NCI-H1048 (cell line): ENCODE data around the gene TMEM147.

Source experiments
- DNase-seq: peaks from one replicate; lab custom pipeline; 2025; lab: John Stamatoyannopoulos, UW

Gene TMEM147, protein sequence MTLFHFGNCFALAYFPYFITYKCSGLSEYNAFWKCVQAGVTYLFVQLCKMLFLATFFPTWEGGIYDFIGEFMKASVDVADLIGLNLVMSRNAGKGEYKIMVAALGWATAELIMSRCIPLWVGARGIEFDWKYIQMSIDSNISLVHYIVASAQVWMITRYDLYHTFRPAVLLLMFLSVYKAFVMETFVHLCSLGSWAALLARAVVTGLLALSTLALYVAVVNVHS

DNA sequence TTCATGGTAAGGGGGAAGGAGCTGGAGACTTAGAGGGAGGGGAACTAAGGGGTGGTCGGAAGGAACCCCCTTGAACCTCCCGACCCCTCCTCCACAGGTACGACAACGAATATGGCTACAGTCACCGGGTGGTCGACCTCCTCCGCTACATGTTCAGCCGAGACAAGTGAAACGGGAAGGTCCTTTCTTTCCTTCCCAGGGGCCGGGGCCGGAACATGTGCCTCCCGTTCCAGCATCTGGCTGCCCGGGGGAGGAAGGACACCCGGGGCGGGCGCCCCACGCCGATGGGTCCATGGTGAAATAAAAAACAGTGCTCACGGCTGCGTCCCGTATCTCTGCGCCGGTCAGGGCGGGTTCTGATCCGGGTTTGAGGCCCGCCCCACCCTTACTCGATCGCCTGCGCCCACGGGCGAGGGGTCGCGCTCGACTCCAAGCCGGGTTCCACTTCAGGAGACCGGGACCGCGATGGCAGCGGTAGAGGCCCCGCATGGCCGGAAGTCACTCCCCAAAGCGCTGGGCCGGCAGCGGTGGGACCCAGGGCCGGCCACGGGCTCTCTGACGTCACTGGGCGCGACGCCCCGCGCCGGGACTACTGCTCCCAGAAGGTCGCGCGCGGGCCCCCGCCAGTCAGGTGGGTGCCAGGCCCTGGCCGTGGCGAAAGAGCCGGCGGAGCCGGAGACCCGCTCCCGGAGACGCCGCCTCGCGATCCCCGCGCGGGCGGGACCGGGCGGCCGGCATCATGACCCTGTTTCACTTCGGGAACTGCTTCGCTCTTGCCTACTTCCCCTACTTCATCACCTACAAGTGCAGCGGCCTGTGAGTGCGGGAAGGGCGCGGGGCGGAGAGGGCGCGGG is at the start of gene TMEM147:
TSS of gene TMEM147 (plus strand) at position 626 of the 854 bp plus-strand sequence. CDS start at position 740, 114 bp downstream.
- peak; percentile 49 for DNase-seq

DNA sequence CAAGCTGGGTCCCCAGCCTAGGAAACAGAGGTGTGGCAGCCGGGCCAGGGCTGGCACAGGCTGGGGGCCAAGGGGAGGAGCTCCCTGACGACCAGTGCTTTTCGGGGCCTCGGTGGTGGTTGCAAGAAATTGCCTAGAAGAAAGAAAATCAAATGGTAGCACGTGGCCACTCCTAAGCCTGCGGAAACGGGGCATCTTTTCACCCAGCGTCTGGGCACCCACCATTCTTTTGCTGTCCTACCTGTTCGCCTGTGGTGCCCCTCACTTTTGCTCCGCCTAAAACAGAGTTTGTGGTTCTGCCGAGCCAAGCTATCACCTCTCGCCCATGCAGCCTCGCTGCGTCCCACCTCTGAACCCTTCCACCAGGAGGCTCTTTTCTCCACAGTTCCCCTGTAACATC is 48.0 kb upstream of the TMEM147 start:
- no peak for DNase-seq

DNA sequence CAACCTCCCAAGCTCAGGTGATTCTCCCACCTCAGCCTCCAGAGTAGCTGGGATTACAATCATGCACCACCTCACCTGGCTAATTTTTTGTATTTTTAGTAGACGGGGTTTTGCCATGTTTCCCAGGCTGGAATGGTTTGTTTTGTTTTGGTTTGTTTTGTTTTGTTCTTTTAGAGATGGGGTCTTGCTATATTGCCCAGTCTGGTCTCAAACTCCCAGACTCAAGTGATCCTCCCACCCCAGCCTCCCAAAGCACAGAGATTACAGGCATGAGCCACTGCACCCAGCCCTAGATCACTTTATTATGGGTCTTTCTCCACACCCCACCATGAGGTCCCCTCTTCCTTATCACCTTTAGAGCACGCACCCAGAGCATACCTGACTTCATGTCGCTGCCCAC is 47.2 kb upstream of the TMEM147 start:
- DNase-seq, result no peak

DNA sequence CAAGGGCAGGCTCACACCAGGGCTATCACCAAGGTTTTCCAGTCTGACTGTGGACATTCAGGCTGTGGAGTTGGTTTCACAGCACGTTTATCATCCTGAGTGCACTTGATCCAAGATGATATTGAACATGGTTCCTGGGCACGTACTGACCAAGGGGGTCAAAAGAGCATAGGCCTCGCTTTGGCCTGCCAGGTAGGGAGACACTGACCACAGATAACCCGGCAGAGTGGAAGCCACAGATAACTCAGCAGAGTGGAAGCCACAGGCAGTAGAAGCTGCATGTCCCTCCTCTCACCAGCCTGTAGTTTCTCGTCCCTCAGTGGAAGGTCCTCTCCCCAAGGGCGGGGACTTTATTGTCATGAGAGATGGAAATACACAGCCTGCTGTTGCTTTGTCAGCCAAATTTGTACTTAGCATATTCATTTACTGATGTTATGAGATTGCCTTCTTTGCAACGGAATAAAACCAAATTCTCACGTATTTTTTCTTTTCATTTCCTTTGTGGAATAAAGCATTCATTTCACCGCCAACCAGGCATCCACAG is 46.4 kb upstream of the TMEM147 start:
- DNase-seq, result no peak

DNA sequence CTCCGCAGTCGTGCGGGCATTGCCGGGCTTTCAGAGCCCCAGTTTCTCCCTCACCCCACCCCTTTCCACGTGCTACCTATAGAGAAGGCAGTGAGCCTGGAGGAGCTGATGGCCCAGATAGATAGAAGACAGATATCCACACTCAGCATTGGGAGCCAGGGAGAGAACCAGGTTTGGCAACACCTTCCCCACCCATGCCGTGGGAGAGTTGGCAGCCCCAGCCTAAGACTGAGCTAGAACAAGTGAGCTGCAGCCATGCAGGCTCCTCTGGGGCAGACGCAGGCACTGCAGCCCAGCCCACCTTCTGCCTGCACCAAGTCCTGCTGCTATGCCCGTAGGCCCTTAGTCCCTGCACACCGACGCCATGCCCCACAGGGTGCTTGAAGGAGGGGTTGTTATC is 44.8 kb upstream of the TMEM147 start:
- DNase-seq, result no peak

DNA sequence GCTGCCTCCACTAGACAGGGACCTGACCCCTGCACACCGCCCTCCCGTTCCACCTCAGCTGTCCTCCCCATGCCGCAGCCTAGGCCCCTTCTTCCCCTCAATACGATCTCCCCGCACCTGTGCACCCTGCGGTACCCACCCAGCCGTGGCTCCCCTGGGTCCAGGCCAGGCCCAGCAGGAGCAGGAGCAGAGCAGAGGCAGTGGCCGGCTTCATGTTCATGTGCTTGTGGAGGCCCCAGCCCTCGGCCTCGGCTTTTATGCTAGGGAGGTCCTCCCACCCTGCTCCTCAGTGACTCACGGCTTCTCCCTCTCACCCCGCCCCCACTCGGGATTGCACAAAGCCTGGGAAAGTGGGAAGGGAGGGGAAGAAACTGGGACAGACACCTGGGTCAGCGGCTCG is 43.7 kb upstream of the TMEM147 start:
- DNase-seq, result no peak

DNA sequence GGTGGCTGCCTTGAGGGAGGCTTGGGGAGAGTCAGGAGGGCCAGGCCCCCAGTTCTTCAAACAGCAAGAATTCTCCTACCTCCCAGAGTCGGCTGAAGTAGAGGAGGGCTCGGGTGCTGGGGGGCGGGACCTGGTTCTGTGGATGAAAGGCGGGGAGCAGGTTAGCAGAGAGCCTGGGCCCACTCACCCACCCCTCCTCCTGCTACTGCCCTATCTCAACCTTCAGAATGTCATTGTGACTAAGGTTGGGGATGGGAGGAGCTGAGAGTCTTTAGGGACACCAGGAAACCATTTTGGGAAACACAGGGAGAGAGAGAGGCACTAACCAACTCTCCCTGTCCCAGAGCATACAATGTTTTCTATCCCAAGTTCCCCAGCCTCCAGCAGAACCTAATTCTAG is 42.7 kb upstream of the TMEM147 start:
- no peak for DNase-seq

DNA sequence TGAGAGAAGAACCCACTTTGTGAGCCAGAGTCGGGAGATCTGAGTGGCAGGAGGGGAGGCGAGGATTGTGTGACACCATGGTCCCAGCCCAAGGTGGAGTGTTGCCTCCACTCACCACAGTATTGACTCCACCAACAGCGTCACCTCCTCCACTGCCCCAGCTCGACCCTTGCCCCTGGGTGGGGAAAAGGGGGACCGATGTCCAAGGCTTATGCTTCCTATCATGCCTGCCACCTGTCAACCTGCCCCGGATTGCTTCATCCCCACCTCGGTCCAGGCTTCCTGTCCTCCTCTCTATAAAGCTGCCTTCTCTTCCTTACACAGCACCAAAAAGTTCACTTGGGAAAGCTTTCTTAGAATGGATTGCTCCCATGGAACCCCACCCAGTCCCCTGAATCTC is 39.4 kb upstream of the TMEM147 start:
- DNase-seq, result no peak

DNA sequence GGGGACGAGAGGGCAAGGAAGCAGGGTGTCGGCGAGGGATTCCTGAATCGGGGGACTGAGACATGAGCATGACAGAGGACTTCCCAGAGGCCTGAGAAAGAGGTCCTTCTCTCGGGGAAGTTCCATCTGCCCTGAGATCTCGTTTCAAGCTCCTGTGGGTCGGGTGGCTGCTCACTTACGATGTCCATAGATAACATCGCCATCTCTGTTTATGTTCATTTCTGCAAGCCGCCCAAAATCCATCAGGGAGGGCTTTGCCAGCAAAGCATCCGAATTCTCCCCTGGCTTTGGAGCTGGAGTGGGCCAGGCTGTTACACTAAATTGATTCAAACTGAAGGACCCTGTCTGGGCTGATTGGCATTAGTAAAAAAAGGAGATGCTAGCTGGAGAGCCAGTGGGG is 37.9 kb upstream of the TMEM147 start:
- no peak for DNase-seq

DNA sequence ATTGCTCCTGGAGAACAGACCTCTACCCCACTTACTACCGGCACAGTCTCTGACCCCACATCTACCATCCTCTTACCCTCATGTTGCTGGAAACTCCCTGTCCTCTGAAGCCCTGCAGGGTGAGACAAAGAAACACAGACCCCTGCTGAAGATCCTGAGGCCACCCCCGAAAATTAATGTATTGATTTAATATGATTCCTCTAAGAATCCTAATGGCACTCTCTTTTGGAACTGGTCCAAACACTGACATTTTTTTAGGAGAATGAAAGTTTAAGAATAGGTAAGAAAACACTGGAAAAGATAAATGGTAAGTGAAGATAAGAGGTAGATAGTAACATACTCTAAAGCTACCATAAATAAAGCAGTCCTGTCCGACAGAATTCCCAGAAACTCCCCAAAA is 37.3 kb upstream of the TMEM147 start:
- DNase-seq, result no peak

DNA sequence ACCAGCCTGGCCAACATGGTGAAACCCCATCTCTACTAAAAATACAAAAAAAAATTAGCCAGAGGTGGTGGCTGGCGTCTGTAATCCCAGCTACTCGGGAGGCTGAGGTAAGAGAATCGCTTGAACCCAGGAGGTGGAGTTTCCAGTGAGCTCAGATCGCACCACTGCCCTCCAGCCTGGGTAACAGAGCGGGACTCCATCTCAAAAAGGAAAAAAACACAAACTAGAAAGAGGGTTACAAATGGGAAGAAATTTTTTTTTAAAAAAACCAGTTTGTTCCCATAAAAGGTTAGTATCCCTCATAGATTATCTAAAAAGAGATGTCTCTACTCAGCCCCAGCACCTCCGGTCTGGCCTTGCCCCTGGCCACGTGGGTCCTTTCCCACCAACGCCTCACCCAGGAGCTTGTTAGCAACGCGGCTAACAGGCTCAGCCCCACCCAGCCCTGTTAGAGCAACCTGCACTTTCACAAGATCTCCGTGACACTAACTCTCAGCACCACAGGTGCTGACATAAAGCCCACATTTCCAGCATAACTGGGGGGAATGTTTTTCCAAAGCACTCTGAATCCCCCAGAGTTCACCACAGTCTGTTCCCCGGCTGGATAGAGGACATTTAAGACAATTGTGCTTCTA is 36.3 kb upstream of the TMEM147 start:
- DNase-seq, result no peak

DNA sequence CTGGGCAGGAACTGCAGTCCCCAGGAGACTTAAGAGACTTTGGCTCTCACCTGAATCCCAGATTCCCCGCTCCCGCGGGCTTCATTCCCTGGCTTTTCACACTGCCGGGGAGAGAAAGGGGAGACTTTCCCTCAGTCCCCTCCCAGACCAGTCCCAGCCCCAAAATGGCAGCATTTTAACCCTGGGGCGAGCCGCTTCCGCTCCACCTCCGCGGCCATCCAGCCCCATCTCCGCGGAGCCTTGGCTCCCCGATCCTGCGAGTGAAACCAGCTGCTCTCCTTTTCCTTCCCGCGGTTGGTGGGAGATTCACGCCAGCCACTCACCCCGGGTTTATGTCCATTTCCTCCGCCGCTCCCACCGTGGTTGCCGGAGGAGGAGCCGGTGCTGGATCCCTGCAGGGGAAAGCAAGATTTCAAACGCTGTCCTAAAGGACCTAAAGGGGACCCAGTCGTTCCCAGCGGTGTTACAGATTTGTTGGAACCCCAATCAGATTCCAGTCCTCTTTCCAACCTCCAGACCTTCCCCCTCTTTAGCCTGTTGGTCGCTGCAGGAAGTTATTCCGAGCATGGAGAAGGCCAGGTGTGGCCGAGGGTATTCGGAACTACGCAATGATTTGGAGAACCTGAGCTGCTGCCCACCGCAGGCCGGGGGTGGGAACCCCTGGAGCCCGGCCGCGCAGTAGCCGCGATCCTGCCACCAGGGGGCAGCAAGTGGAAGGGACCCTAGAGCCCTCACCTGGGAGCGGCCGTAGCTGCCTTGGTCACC is 35.4 kb upstream of the TMEM147 start:
- no peak for DNase-seq

DNA sequence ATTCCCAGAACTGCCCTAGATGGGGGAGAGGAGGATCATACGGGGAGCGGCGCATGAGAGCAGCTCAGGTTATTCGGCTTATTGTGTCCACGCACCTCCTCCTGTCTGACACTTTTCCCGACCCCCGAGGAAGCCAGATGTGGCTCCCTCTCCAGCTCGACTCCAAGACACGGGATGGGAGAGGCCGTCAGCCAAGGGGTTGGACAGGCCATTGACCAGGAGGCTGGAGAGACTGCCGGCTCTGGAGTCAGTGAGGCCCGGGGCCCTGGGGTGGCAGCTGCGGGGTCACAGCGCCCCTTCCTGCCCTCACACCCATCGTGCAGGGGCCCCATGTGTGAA is 34.8 kb upstream of the TMEM147 start:
- DNase-seq, result no peak

DNA sequence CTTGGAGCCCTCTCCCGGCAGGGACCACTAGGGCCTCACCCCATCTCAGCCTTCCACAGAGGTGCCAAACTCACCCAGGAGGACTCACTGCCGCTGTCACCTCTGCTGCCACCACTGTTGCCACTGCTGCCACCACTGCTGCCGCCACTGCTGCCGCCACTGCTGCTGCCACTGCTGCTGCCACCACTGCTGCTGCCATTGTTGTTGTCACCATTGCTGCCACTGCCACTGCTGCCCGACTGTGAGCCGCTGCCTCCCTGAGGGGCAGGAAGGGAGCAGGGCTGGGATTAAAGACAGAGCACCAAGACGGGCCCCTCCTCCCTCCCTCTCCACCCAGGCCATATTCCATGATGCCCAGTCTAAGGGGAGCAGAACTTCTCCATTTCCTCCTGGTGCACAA is 34.1 kb upstream of the TMEM147 start:
- DNase-seq, result no peak

DNA sequence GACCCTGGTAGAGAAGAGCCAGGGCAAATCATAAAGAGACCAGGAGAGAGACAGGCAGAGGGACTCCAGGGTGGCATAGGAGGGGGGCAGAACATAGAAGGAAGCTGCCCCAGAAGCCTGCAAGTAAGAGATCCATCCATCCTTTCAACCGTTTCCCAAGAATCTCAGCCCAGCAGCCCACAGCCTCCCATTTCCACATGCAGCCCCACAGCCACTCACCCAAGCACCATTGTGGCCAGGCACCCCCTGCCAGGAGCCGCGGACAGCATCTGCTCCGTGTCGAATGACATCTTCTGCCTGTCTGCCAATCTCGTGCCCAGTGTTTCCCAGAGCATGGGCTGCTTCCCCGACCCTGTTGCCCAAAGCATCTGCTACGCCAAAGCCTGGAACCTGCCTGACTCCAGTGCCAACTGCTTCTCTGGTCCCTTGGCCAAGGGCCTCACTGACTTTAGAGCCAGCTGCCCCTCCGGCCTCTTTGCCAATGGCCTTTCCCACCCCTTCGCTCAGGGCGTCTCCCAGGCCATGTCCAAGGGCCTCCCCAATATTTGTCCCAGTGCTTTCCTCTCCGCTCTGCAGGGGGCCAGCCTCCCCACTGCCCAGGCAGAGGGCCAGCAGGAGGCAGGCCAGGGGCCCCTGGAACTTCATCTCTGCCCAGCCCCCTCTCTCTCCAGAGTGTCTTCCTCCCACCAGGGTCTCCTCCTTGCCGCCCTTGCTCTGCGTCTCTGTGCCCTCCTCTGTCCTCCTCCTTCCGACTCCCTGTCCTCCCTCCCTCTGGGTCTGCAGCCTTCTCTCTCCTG is 32.4 kb upstream of the TMEM147 start:
- DNase-seq, result no peak

DNA sequence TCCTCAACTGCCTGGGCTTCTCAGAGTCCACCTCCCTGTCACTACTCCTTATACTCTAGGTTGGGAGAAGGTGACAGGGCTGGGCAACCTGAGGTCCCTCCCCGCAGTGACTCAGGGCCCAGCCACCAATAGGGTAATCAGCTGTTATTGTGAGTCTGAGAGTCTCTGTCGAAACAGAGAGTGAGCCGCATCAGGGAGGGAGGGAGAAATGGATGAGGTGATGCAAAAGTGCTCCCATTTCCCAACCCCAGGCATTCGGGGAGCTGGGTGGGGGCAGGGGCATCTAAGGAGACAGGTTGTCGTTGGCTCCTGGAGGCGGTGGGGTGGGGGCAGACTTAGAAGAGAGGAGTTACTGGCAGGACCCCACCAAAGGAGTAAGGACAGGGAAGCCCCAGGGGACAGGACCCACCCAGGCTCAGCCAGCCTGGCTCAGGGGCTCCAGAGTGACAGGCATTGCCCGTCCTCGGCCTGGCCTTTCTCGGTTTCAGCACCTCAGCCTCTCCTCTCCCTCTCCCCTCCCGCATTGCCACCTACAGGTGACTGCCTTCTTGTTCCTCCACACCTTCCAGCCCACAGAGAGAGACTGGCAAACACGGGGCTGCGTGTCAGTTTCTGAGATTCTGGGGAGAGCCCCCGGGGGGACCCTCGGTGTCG is 31.7 kb upstream of the TMEM147 start, which contains the start of gene DMKN:
TSS of gene DMKN (minus strand) at position 22 of the 654 bp plus-strand sequence. CDS start 174 bp downstream, outside the sequence.
- DNase-seq, result no peak

DNA sequence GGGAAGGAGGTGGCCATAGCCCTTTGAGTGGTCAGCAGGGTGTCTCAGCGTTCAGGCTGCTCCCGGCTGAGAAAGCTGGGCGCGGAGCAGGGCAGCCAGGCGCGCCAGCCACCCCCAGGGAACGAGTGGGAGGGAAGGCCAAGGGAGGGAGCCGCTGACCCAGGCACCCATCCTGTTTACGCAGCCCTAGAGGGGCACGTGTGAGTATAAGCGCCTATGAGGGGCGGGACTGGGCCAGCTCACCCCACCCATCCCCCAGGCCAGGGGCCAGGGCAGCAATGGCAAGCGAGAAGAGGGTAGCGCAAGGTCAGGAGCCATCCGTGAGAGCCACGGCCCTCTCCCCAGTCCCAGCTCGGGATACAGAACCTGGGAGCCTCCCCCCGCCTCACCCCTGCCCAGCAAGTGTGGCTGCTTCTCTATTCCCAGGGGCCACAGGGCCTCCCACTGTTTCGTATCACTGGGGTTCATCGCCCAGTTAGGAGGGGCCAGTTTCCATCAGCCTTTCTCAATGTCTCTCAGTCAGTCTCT is 31.1 kb upstream of the TMEM147 start:
- DNase-seq, result no peak

DNA sequence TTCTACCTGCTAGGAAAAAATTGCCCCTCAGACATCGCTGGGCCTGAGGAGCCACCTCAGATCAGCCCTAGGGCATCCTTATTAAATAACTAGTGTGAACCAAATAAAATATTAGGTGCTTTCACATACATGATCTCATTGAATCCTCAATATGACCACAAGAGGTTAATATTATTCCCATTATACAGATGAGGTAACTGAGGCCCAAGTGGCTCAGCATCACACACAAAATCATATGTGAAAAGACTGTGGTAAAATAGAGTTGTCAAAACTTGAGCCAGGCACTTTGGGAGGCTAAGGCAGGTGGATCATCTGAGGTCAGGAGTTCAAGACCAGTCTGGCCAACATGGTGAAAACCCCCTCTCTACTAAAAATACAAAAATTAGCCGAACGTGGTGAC is 29.1 kb upstream of the TMEM147 start:
- DNase-seq, result no peak

DNA sequence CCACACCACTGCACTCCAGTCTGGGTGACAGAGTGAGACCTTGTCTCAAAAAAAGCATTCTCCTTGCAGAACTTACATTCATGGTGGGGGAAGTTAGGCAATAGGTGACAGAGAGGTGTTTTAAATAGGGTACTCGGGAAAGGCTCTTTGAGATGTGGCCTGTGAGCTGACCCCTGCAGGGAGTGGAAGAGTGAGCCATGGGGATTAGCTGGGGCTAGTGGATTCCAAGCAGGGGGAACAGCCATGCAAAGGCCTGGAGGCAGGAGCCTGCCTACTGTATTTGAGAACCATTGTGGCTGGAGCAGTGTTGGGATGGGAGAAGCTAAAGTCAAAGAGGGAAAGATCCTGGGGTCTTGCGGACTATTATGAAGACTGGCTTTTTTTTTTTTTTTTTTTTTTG is 28.1 kb upstream of the TMEM147 start:
- no peak for DNase-seq

DNA sequence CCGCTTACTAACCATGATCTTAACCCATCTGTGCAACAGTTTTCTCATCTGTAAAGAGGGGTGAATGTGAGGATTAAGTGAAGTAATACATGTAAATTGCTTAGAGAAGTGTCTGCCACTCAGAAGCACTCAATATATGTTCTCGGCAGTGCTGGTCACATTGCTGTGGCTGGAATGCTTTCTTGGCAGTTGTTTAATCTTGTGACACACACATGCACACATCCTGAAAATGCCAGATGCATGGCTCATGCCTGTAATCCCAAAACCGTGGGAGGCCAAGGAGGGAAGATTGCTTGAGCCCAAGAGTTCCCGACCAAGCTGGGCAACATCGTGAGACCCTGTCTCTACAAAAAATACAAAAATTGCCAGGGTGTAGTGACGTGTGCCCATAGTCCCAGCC is 27.1 kb upstream of the TMEM147 start:
- DNase-seq, result no peak

DNA sequence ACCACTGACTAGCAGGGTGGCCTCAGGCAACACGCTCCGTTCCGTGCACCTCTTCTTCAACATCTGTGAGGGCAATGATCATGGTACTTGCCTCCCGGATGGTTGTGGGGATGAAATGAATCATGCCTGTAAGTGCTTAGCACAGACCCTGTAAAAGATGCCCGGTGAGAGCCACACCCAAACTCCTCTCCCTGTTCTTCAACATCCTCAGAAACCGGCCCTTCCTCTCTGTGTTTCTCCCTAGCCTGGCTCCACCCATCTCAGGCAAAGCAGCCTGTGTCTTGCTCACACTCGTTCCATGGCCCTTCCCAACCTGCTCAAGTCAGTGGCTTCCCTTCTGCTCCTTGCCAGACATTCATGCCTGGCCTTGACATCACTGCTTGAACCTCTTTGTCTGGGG is 26.1 kb upstream of the TMEM147 start:
- no peak for DNase-seq
